NCI-H2196 (cell line): ENCODE measurements around the gene LARP4B.
"Not testable (repeated sequence)": the region's sequence is repeated elsewhere in the genome, so short reads cannot be mapped to it uniquely, and the experiment has no call there.

Experiments used
- DNase-seq: peaks from one replicate; lab custom pipeline; 2025; ENCODE audit not compliant: unreplicated experiment; lab: John Stamatoyannopoulos, UW

Gene LARP4B

DNA sequence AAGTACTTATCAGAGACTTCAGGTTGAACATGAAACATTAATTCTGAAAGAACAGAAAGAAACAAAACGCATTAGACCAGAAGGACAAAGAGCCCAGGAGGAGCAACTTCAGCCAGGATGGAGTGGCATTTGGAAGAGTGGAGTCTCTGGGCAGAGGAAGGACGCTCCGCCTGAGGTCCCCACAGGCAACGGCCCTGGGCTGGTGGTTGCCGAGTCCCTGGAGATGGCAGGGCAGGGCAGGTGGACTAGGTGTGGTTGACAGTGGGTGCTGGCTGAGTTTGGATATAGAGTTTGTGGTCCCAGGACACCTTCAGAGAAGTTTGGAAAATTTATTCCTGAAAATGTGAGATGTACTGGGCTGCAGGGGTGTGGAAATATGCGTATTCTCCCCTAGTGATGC is 27.4 kb upstream of the LARP4B start:
- DNase-seq: no peak

DNA sequence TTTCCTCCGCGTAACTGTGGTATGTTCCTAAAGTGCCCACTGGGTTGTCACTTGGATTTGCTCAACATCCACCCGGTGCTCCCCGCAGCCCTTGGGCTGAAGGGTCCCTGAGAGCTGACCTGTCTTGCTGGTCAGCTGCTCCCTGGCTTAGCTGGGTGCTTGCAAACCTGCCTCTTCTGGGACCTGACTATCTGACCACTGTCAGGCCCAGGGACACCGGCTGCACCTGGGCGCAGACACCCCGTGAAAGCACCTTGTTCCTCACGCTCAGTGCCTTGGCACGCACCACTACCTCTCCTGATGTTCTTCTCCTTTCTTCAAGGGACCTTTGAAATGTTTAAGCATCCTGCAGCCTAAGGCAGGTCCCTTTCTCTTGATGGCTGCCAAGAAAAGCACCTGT is 26.6 kb upstream of the LARP4B start:
- DNase-seq: no peak

DNA sequence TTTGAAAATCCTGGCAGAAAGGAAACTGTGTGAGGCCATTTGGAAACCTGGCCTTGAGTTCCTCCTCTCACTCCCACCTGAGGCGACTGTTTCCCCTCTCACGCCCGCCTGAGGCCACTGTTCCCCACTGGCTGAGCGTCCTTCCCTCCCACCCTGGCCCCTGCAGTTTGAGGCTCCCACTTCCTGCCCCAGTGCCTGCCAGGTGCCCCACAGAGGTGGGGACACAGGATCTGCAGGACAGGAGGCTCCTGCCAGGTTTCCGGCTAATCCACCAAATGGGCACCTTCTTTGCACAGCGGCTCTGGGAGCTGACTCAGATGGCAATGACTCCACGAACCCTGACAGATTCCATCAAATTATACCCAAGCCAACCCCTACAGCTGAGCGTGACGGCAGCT is 24.3 kb upstream of the LARP4B start:
- DNase-seq: no peak

DNA sequence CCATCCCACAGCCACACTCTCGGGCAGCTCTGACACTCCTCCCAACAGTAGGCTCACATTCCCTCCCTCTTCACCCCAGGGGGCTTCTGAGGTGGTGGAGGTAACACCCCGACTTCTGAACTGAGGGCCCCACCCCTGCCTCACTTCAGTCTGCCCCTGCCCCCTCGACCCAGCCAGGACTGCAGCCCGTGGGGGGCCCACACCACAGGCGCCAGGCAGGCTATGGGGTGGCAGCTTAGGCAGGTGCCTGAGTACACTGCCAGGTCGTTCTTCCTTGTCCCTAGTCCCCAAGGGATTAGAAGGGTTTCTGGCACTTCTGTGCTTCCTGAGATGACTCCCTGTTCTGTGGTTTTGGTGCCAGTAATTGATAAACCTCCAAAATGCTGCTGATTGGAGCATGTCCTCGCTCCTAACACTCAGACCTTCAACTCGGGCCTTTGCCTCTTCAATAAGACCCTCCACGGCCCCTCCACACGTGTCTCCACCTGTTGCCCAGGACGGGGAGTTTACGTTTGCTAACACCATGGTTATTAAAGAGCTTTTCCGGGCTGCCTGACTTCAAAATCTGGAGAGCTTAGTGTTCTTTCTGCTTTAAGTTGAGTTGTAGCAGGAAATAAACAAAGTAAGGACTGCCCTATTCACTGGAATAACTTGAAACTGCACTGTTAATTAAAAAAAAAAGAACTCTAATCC is 23.8 kb upstream of the LARP4B start:
- DNase-seq: no peak

DNA sequence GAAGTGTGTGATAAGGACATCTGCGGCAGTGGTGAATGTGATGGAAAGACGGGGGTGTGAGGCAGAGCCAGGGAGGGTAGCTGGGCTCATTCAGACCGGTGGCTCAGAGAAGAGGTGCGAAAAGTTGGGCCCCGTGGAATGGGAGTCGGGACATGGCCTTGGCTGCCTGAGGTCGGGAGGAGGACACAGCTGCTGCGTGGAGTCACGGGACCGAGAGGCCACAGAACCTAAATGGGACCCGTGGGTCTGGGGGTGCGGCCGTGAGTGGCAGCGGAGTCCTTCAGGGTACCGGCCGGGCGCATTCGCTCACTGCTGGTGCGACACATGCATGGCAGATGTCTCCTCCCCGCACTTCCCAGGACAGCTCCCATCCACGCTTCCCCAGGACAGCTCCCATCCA is 22.9 kb upstream of the LARP4B start:
- no peak for DNase-seq

DNA sequence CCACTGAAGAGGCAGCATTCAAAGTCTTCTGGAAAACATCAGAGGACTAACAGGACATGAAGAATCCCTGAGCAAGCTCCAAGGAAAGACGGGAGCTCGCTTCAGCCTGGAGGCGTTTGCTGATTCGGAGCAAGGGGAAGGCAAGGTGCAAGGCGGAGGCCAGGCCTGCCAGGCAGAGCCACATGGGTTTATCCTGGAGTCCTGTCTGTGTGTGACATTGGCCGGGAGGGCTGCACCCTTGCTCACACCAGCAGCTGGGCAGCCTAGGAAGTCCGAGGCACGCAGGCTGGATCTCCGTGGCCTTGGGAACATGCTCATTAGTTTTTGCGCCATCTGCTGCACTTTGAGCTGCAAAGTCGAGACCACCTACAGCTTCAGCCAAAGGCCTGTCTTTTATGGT is 22.3 kb upstream of the LARP4B start:
- no peak for DNase-seq

DNA sequence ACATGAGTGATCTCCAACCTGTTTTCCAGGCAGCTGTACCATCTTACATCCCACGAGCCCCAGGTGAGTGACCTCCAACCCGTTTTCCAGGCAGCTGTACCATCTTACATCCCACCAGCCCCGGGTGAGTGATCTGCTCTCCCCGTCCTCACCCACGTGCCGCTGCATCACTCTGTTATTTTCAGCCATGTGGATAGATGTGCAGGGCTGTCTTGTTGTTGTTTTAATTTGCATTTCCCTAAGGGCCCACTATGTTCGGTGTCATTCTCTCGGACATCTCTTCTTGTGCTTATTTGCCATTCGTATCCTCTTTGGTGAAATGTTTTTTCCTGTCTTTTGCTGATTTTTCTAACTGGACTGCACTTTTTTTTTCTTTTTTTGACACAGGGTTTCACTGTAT is 17.9 kb upstream of the LARP4B start:
- no peak for DNase-seq

DNA sequence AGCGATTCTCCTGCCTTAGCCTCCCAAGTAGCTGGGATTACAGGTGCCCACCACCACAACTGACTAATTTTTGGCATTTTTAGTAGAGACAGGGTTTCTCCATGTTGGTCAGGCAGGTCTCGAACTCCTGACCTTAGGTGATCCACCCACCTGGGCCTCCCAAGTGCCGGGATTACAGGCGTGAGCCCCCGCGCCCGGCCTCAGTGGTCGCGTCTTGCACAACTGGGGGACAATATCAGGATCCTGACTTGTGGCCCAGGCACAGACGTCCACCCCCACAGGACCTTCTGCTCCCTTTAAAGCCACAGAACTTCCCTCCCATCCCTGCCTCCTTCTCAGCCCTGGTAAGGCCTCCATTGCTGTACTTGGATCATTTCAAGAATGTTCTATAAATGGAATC is 16.8 kb upstream of the LARP4B start:
- no peak for DNase-seq

DNA sequence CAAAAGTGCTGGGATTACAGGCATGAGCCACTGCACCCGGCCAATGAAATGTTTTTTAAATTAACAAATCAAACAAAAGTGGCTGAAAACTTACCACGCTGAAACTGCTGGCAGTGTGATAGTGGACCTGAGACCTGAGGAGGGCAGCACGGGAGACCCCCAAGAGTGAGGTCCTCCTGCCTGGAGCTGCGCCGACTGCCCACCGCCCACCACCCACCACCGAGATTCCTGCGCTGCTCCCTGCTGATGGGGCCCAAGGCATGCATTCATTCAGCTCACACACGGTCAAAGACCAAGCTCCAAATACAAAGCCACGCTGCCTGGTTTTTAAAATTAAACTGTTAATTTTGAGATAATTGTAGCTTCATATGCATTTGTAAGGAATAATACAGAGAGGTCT is 16.4 kb upstream of the LARP4B start:
- no peak for DNase-seq

DNA sequence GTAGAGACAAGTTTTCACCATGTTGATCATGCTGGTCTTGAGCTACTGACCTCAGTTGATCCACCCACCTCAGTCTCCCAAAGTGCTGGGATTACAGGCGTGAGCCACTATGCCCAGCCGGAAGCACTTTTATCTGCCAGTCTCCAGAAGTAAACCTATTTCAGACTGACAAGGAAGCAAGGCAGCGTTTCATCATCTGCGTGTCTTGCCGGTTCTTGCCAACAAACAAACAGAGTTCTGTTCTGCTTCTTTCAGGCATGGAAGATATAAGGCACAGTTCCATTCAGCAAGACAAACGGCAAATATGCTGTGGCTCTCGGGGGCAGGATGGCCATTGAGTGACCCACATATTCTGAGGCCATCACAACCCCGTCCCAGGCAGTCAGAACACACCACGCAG is 15.5 kb upstream of the LARP4B start:
- DNase-seq: no peak

DNA sequence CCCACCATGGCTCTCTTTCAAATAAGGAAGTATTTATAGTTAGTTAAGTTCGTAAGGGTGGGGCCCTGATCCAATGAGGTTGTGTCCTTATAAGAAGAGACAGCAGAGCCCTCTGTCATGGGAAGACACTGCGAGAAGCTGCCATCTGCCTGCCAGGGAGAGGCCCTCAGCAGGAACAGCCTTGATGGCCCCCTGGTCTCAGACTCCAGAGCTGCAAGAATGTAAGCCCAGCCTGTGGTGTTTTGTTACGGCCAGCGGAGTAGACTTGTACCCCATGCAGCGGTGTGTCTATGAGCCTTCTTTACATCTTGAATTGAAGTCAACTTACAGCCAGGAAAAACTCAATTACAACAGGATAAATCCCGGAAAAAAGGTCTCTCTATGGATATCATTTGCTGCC is 14.3 kb upstream of the LARP4B start:
- no peak for DNase-seq

DNA sequence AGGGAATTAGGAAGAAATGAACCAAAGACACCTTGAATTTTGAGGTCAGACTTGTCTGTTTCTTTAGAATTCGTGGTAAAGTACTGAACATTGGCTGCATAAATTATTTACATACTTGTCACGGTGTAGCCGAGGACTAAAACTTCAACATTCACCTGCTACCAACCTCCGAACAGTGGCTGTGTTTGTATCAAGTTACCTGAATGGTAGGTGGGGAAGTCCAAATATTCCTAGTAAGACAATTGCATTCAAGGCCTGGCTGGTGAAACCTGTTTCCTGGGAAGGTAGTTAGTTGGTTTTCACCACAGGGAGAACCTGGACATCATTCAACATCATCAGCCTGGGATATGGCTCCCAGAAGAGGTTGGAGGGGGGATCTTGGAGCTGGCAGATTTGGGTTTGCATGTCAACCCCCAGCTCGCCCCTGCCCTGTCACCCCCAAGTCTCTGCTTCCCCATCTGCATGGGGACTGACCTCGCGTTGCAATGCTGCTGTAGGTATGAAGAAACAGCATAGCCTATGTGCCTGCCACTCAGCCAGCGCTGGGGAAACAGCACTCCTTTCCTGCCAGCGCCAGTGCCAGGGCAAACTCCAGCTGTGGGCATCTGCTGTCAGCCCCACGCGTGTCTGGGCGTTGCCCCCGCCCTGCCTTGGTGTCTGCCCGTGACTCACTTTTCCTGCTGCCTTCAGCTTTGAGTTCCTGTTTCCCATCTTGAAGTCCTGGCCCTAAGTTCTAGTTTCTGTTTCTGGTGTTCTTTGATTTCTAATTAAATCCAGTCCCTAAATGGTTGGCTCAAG is 12.7 kb upstream of the LARP4B start:
- no peak for DNase-seq

DNA sequence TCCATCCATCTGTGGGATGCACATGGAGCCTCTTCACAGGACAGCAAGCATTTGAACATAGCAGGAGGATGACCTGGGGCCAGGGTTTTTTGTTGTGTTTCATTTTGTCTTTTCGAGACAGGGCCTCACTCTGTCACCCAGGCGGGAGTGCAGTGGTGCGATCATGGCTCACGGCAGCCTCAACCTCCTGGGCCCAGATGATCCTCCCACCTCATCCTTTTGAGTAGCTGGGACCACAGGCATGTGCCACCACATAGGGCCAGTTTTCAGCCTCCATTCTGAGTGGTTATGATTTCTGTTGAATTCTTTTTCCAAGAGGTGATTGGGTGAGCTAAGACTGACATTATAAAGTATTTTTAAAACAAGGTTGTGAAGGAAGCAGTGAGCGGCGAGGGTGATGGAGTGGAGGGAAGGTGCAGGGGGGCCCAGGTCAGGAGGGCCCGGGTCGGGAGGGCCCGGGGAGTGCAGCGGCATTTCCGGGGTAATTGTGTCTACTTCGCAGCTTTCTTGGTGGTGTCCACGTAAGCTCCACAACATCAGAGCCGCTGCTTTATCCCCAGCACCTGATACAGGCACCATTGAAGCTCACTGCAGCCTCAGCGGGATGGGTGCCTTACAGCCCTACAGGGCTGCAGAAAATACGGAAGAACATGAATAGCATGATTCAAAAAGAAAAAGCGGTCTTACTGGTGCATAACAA is 12.0 kb upstream of the LARP4B start:
- no peak for DNase-seq

DNA sequence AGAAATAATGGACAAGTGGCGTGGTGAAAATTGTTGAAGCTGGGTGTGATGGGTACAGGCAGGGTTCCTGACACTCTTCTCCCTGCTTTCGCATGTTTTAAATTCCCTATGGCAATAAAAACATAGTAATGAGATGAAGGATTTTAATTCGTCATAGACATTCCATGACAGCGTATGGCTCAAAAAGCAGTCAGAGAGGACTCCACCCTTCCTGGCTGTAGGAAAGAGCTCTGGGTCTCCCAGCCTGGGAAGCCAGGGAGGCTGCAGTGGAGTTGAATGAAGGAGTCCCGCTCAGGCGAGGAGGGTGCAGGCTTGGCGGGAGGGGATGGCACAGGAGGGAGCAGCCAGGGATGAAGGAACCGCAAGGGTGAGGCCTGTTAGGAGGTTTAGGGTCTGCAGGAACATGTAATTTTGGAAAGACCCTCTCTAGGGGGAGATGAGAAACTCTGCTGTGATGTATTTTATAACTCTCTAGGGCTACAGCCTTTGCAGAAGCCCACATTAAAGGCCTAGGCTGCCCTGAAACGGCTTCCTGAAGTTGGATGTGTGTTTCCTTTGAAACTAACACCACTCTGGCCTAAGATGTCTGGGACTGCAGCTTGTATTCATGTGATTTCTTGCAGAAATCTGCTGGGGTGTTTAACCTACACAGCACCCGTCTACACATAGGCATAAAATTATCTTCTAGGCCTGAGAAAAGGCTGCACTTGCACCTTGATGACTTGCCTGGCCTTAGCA is 7.6 kb upstream of the LARP4B start:
- no peak for DNase-seq

DNA sequence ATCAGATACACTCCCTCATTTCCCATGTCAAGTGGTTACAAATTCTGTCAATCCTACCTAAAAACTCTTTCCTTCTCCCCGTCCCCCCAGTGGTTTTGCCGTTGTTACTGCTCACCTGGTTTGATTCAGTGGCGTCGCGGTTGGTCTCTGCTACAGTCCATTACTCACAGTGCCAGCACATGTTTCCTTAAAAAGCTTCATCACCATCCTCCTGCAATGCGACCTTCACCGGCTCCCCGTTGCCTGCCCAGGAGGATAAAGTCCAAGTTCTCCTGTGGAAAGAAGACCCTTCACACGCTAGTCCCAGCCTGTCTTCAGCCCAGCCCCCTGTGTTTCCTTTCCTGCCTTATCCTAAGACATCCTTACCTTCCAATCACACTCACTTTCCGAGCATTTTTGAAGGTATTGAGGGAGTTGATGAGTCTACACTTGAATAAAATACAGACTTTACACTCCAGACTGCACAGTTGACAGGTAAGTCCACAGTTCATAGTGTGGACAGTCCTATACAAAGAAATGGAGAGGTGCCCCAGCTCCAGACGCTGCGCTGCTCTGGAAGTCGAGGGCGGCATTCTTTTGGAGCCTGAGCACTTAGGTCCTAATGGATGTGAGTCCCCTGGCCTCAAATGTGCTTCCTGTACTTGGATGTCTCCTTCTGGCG is 3.4 kb upstream of the LARP4B start:
- no peak for DNase-seq

DNA sequence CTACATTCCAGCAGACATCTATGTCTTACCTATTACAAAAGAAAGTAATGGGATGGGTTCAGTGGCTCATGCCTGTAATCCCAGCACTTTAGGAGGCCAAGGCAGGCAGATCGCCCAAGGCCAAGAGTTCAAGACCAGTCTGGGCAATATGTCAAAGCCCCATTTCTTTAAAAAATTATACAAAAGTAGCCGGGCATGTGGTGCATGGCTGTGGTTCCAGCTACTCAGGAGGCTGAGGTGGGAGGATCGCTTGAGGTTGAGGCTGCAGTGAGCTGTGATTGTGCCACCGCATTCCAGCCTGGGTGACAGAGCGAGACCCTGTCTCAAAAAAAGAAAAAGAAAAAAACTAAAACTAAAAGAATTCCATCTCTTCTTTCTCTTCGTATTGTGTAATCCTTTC is 2.7 kb upstream of the LARP4B start:
- DNase-seq: not testable (repeated sequence)

DNA sequence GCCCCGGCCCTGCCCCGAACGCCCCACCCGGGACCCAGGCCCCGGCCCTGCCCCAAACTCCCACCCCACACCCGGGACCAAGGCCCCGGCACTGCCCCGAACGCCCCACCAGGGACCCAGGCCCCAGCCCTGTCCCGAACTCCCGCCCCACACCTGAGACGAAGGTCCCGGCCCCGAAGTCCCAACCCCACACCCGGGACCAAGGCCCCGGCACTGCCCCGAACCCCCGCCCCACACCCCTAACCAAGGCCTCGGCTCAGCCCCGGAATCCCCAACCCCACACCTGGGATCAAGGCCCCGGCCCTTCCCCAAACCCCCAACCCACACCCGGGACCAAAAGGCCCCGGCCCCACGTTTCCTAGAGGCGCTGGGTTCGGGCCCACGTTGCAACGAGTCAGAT is 1.1 kb upstream of the LARP4B start:
- DNase-seq: no peak

DNA sequence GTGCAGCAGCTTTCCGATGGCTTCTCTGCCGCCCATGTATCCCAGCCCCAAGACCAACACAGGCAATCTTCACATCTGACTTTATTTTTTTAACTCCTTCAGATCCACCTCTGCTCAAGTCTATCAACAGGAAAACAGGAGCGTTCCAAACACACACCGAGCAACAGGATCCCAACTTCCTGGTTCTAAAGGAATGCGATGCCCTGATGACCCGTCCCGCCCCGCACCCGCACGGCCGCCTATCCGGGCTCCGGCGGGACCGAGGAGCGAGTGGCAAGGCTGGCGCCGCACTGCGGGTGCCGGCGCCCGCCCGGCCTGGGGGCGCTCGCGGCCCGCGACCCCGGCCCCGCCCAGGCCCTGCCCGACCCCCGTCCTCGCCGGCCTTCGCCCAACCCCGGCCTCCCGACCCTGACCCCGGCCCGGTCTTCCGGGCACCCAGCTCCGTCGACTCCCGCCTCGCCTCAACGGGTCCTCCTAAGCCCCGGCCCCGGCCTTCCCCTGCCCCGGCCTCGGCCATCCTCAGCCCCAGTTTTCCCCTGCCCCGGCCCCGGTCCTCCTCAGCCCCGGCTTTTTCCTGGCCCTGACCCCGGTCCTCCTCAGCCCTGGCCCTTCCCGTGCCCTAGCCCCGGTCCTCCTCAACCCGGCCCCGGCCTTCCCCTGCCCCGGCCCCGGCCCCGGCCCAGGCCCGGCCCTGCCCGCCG is 730 bp downstream of the LARP4B start:
- DNase-seq: no peak

DNA sequence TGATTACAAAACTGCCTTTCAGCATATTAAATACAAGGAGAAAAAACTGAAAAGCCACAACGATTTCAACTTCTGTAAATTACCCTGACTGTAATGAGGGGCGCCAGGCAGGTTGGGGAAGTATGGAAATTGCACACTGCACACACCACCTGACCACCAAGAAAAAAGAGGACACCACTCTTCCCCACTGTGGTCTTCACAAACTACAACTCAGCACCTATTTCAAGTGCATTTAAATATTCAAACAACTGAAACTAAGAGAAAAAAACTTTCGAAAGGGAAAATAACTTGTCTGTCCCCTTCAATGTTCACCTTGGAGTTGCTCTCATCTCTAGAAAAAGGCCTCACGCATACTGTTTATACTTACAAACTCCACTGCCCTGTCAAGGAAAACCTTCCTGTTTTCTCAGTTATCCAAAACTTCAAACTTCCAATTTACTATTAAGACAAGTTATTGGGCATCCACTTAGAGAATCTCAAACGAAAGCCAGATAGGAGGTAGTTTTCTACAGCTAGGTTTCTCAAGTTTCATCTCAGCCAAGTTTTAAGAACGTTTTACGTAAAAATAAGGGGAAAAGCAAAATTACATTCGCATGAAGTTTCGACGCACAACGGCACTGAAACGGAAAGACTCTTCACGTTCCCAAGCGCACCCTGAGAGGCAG is 1.4 kb downstream of the LARP4B start:
- DNase-seq: no peak

DNA sequence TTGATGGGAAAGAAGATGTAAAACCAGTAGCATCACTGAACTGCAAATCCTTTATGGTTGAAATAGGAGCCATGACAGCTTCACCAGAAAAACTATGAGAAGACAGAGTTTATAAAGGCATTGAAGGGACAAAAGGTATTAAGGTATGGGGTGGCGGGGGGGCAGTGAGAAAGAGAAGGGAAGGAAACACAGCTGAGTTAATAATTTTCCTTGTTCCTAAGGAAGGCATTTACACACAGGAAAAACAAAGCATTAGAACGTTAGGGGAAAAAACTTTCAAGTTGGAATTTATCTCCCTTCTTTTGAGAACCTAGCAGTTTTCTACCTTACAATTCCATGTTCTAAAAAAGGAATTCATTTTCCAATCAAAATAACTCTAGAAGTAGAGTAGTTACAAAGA is 4.4 kb downstream of the LARP4B start:
- no peak for DNase-seq
